Neutrophil (primary cell): ENCODE measurements around the gene ATP9B.

Experiments used
- H3K27ac ChIP-seq: fragments of 200-600 bp; sonication (generic); 2 replicates; pipeline ENCODE4 v1.5.1; 2016; ENCODE audit warnings: mild to moderate bottlenecking, moderate library complexity
- H3K27me3 ChIP-seq: fragments of 200-600 bp; sonication (generic); 2 replicates; pipeline ENCODE4 v1.6.0; 2016; ENCODE audit warnings: mild to moderate bottlenecking
- H3K36me3 ChIP-seq: fragments of 200-600 bp; sonication (generic); 2 replicates; pipeline ENCODE4 v1.5.1; 2017
- H3K4me1 ChIP-seq, 2 experiments: fragments of 200-600 bp in 1 of 2; sonication (generic) in 1 of 2; 1 replicate in 1 of 2; 2 replicates in 1 of 2; pipeline versions ENCODE4 v1.5.1 to v1.6.1; 2013 to 2016; ENCODE audit warnings: low read depth in 1 of 2, low read length in 1 of 2, mild to moderate bottlenecking in 1 of 2, moderate library complexity in 1 of 2; ENCODE audit not compliant: control insufficient read depth in 1 of 2, insufficient read depth in 1 of 2
- H3K4me3 ChIP-seq, 2 experiments: fragments of 200-600 bp in 1 of 2; sonication (generic) in 1 of 2; 1 replicate in 1 of 2; 2 replicates in 1 of 2; pipeline ENCODE4 v1.5.1; 2013 to 2016; ENCODE audit warnings: low read depth in 1 of 2, low read length in 1 of 2, mild to moderate bottlenecking in 1 of 2, moderate library complexity in 1 of 2
- H3K9me3 ChIP-seq: fragments of 200-600 bp; sonication (generic); 2 replicates; pipeline ENCODE4 v1.5.1; 2016
- CTCF ChIP-seq: fragments of 200-600 bp; sonication (generic); IDR thresholded peaks from 2 replicates; pipeline ENCODE4 v1.5.1; 2016; ENCODE audit warnings: antibody characterized with exemption

The ATP9B gene

GRCh38 chr18:79250301-79250981 lies 181.2 kb downstream of the ATP9B start:
- TF ChIP-seq CTCF, result no peak
- Histone ChIP-seq H3K4me3 (no peak overlapping the region), H3K27ac (no peak overlapping the region), H3K4me1 (no peaks in the 10 kb centered on the region), H3K36me3 (peaks cover 9% of the 10 kb centered on the region), H3K9me3 (no peaks in the 10 kb centered on the region), H3K27me3 (no peaks in the 10 kb centered on the region)

GRCh38 chr18:79251021-79251420 lies 181.8 kb downstream of the ATP9B start:
- Histone ChIP-seq H3K27me3 (no peaks in the 10 kb centered on the region), H3K36me3 (peaks cover 9% of the 10 kb centered on the region), H3K4me3 (no peak overlapping the region), H3K27ac (no peak overlapping the region), H3K4me1 (no peaks in the 10 kb centered on the region), H3K9me3 (no peaks in the 10 kb centered on the region)
- no peak for TF ChIP-seq CTCF

GRCh38 chr18:79252904-79253633 lies 183.9 kb downstream of the ATP9B start:
- H3K4me1 ChIP-seq, result no peaks in the 10 kb centered on the region
- H3K36me3 ChIP-seq, result peaks cover 9% of the 10 kb centered on the region
- TF ChIP-seq CTCF, result no peak
- H3K9me3 ChIP-seq, result no peaks in the 10 kb centered on the region
- H3K27ac ChIP-seq, result no peak overlapping the region
- H3K4me3 ChIP-seq, result no peak overlapping the region
- no peaks in the 10 kb centered on the region for H3K27me3 ChIP-seq

GRCh38 chr18:79257480-79257879 lies 188.3 kb downstream of the ATP9B start:
- Histone ChIP-seq H3K4me3 (no peak overlapping the region), H3K27me3 (no peaks in the 10 kb centered on the region), H3K27ac (no peak overlapping the region), H3K4me1 (peaks cover 14 to 16% of the 10 kb centered on the region in 2 experiments), H3K36me3 (peaks cover 9% of the 10 kb centered on the region), H3K9me3 (no peaks in the 10 kb centered on the region)
- TF ChIP-seq CTCF, result no peak

GRCh38 chr18:79258447-79258846 lies 189.3 kb downstream of the ATP9B start:
- Histone ChIP-seq H3K4me3 (no peak overlapping the region), H3K4me1 (peaks cover 14 to 16% of the 10 kb centered on the region in 2 experiments), H3K9me3 (no peaks in the 10 kb centered on the region), H3K27ac (no peak overlapping the region), H3K27me3 (no peaks in the 10 kb centered on the region), H3K36me3 (peaks cover 9% of the 10 kb centered on the region)
- no peak for TF ChIP-seq CTCF
